HG02840 (cell line): ENCODE measurements around the gene CAPG.
"Not testable (repeated sequence)": the region's sequence is repeated elsewhere in the genome, so short reads cannot be mapped to it uniquely, and the experiment has no call there.

ENCODE experiments used
- ATAC-seq: cut with Tn5 transposase; IDR thresholded peaks from one replicate; pipeline ENCODE4 v1.9.1; 2021; ENCODE audit warnings: mild to moderate bottlenecking, moderate library complexity, moderate number of reproducible peaks; ENCODE audit not compliant: unreplicated experiment, low FRiP score

The CAPG gene

GRCh38 chr2:85367180-85367579 lies 43.0 kb downstream of the CAPG start:
- ATAC-seq = no peak

GRCh38 chr2:85362653-85363387 lies 47.3 kb downstream of the CAPG start:
- ATAC-seq = not testable (repeated sequence)

- no peak for ATAC-seq
Measured at GRCh38 chr2:85357736-85358135, 52.4 kb downstream of the CAPG start.

- no peak for ATAC-seq
Measured at GRCh38 chr2:85356186-85356585, 54.0 kb downstream of the CAPG start.

GRCh38 chr2:85355521-85355920 lies 54.6 kb downstream of the CAPG start:
- no peak for ATAC-seq

GRCh38 chr2:85355073-85355410 lies 55.1 kb downstream of the CAPG start:
- ATAC-seq = peak; percentile 6

GRCh38 chr2:85354286-85355072 lies 55.7 kb downstream of the CAPG start, which contains the start of the genes ELMOD3 and RETSAT:
Gene ELMOD3 (plus strand): TSS chr2:85354769. CDS start chr2:85357199, 2,430 bp downstream.
Gene RETSAT (minus strand): TSS chr2:85354528. CDS start chr2:85354507, 21 bp downstream.
- ATAC-seq = peak; percentile 94

GRCh38 chr2:85353876-85354285 lies 56.3 kb downstream of the CAPG start:
- ATAC-seq = no peak

GRCh38 chr2:85347599-85347998 lies 62.6 kb downstream of the CAPG start:
- ATAC-seq = no peak
